H1 (cell line): ENCODE data around the gene FAAH. TPM values are rescaled to one million over a fixed set of nuclear protein-coding genes. Genes with fewer than 3 reads are reported as not detected.

Source experiments
- CTCF ChIA-PET: fragments of 300-600 bp; sonication (Branson Sonifier 250); formaldehyde crosslinking; loops from one replicate; lab custom pipeline; 2021; ENCODE audit not compliant: partially characterized antibody; lab: Charles Lee
- POLR2A ChIA-PET: fragments of 300-600 bp; sonication (Branson Sonifier 250); formaldehyde crosslinking; loops from one replicate; lab custom pipeline; 2021; ENCODE audit warnings: inconsistent platforms; ENCODE audit not compliant: partially characterized antibody; lab: Charles Lee
- DNase-seq, 2 experiments: peaks; one replicate each; pipeline versions ENCODE4 v3.0.0 to v3.0.0-alpha.2; 2010 to 2022; ENCODE audit warnings: low spot score in 2 of 2, low read depth in 1 of 2, mixed read lengths in 1 of 2
- FAIRE-seq: peaks from 2 replicates; lab custom pipeline; 2011; peaks lifted over from hg19 to GRCh38; lab: Jason Lieb, UNC
- H2AFZ ChIP-seq: 2 replicates; pipeline ENCODE4 v1.8.1; 2012; ENCODE audit warnings: low read length, inconsistent platforms
- H2AK5ac ChIP-seq: 2 replicates; pipeline ENCODE4 v1.6.1; 2013; ENCODE audit warnings: low read depth, low read length
- H2BK120ac ChIP-seq: replicated peaks from 2 replicates; pipeline ENCODE3; 2013; ENCODE audit warnings: low read depth, low read length, inconsistent platforms
- H2BK12ac ChIP-seq: 2 replicates; pipeline ENCODE4 v1.6.1; 2013; ENCODE audit warnings: low read depth, low read length
- H2BK15ac ChIP-seq: 2 replicates; pipeline ENCODE4 v1.6.1; 2013; ENCODE audit warnings: low read length
- H2BK20ac ChIP-seq: 2 replicates; pipeline ENCODE4 v1.6.1; 2013; ENCODE audit warnings: low read length
- H2BK5ac ChIP-seq: 2 replicates; pipeline ENCODE4 v1.6.1; 2013; ENCODE audit warnings: low read depth, low read length
- H3K14ac ChIP-seq: 2 replicates; pipeline ENCODE4 v1.6.1; 2013; ENCODE audit warnings: inconsistent platforms; ENCODE audit not compliant: insufficient read length
- H3K18ac ChIP-seq: 2 replicates; pipeline ENCODE4 v1.6.1; 2013; ENCODE audit warnings: low read length; ENCODE audit errors: extremely low read depth
- H3K23ac ChIP-seq: 2 replicates; pipeline ENCODE4 v1.6.1; 2013; ENCODE audit warnings: inconsistent platforms; ENCODE audit not compliant: insufficient read length
- H3K23me2 ChIP-seq: 2 replicates; pipeline ENCODE4 v1.6.1; 2013; ENCODE audit warnings: low read depth, low read length
- H3K27ac ChIP-seq: 2 replicates; pipeline ENCODE4 v1.6.1; 2011; ENCODE audit warnings: low read depth, low read length, inconsistent platforms
- H3K27me3 ChIP-seq, 4 experiments: replicated peaks in 1 of 4; 1 replicate in 1 of 4; 2 replicates in 3 of 4; pipeline versions ENCODE4 v1.6.1 to v1.8.1; 2011 to 2013; ENCODE audit warnings: low read length in 3 of 4, mild to moderate bottlenecking in 3 of 4, inconsistent platforms in 2 of 4, mixed read lengths in 2 of 4, moderate library complexity in 1 of 4; ENCODE audit not compliant: control insufficient read depth in 3 of 4, insufficient read depth in 3 of 4; ENCODE audit errors: extremely low read depth in 1 of 4
- H3K36me3 ChIP-seq, 4 experiments: 2 replicates each; pipeline versions ENCODE4 v1.6.1 to v1.8.1; 2011 to 2013; ENCODE audit warnings: mild to moderate bottlenecking in 4 of 4, low read length in 3 of 4, moderate library complexity in 2 of 4, control low read depth in 1 of 4, inconsistent platforms in 1 of 4; ENCODE audit not compliant: insufficient read depth in 4 of 4, control insufficient read depth in 2 of 4
- H3K4ac ChIP-seq: replicated peaks from 2 replicates; pipeline ENCODE3; 2013; ENCODE audit warnings: low read length, low read depth, mixed read lengths, inconsistent platforms; ENCODE audit not compliant: insufficient read length
- H3K4me1 ChIP-seq, 4 experiments: replicated peaks in 1 of 4; 1 replicate in 1 of 4; 2 replicates in 3 of 4; pipeline versions ENCODE4 v1.6.1 to v1.8.1; 2011 to 2013; ENCODE audit warnings: low read length in 3 of 4, inconsistent platforms in 2 of 4, mixed read lengths in 1 of 4; ENCODE audit not compliant: insufficient read depth in 4 of 4, control insufficient read depth in 3 of 4
- H3K4me2 ChIP-seq, 2 experiments: 2 replicates each; pipeline versions ENCODE4 v1.6.1 to v1.8.1; 2011 to 2013; ENCODE audit warnings: low read depth in 2 of 2, low read length in 2 of 2, control low read depth in 1 of 2, inconsistent platforms in 1 of 2, mild to moderate bottlenecking in 1 of 2; ENCODE audit not compliant: insufficient read depth in 1 of 2
- H3K4me3 ChIP-seq, 4 experiments: fragments of 200-600, 300-600 bp in 1 of 4; sonication (generic), shearing (Covaris generic), sonication (Bioruptor Twin) in 1 of 4; 2 replicates each; pipeline versions ENCODE4 v1.5.1 to v1.8.1; 2011 to 2016; ENCODE audit warnings: low read length in 4 of 4, low read depth in 3 of 4, control low read depth in 2 of 4, inconsistent platforms in 2 of 4, mild to moderate bottlenecking in 2 of 4, mixed read lengths in 1 of 4, moderate library complexity in 1 of 4; ENCODE audit not compliant: insufficient read depth in 2 of 4; ENCODE audit errors: extremely low read depth in 1 of 4
- H3K56ac ChIP-seq: replicated peaks from 2 replicates; pipeline ENCODE3; 2013; ENCODE audit warnings: low read depth, mild to moderate bottlenecking, mixed read lengths, low read length, inconsistent platforms; ENCODE audit not compliant: insufficient read length
- H3K79me1 ChIP-seq: 2 replicates; pipeline ENCODE4 v1.6.1; 2013; ENCODE audit warnings: low read depth, low read length, control low read depth
- H3K79me2 ChIP-seq, 2 experiments: 2 replicates each; pipeline versions ENCODE4 v1.6.1 to v1.8.1; 2012 to 2013; ENCODE audit warnings: low read length in 2 of 2, mild to moderate bottlenecking in 2 of 2, inconsistent platforms in 1 of 2; ENCODE audit not compliant: insufficient read depth in 2 of 2, control insufficient read depth in 1 of 2
- H3K9ac ChIP-seq, 4 experiments: replicated peaks in 1 of 4; 1 replicate in 1 of 4; 2 replicates in 3 of 4; pipeline versions ENCODE4 v1.6.1 to v1.8.1; 2011 to 2013; ENCODE audit warnings: low read depth in 3 of 4, low read length in 3 of 4, control low read depth in 2 of 4, mild to moderate bottlenecking in 2 of 4, moderate library complexity in 2 of 4, inconsistent platforms in 1 of 4; ENCODE audit errors: extremely low read depth in 1 of 4
- H3K9me3 ChIP-seq, 2 experiments: 2 replicates each; pipeline versions ENCODE4 v1.6.1 to v1.8.1; 2012 to 2013; ENCODE audit warnings: mild to moderate bottlenecking in 2 of 2, moderate library complexity in 2 of 2, control low read depth in 1 of 2, inconsistent platforms in 1 of 2, low read depth in 1 of 2, low read length in 1 of 2, mixed read lengths in 1 of 2; ENCODE audit not compliant: insufficient read depth in 2 of 2
- H4K20me1 ChIP-seq, 2 experiments: replicated peaks in 1 of 2; 2 replicates each; pipeline versions ENCODE3 to v1.8.1; 2011 to 2013; ENCODE audit warnings: inconsistent platforms in 2 of 2, low read length in 2 of 2, mild to moderate bottlenecking in 1 of 2; ENCODE audit not compliant: insufficient read depth in 2 of 2, control insufficient read depth in 1 of 2
- H4K5ac ChIP-seq: 2 replicates; pipeline ENCODE4 v1.6.1; 2013; ENCODE audit warnings: low read length, low read depth, mixed read lengths, inconsistent platforms; ENCODE audit not compliant: insufficient read length
- H4K8ac ChIP-seq: 2 replicates; pipeline ENCODE4 v1.8.0; 2013; ENCODE audit warnings: mild to moderate bottlenecking, moderate library complexity, low read length, inconsistent platforms; ENCODE audit not compliant: insufficient read depth; ENCODE audit errors: extremely low read depth
- H4K91ac ChIP-seq: replicated peaks from 2 replicates; pipeline ENCODE3; 2013; ENCODE audit warnings: low read length, mixed read lengths, inconsistent platforms; ENCODE audit not compliant: insufficient read length
- NANOG ChIP-seq: IDR thresholded peaks from 2 replicates; pipeline ENCODE4 v1.6.1; 2011; ENCODE audit warnings: low read length, low read depth, mild to moderate bottlenecking, inconsistent platforms; ENCODE audit not compliant: insufficient read depth, poor library complexity, severe bottlenecking
- POLR2A ChIP-seq, 2 experiments: IDR thresholded peaks; 1 replicate in 1 of 2; 2 replicates in 1 of 2; pipeline ENCODE4 v1.6.1; 2011; ENCODE audit warnings: low read depth in 2 of 2, low read length in 2 of 2, mild to moderate bottlenecking in 2 of 2; ENCODE audit errors: control extremely low read depth in 1 of 2
- WGBS, 2 experiments: shearing (Covaris generic) in 1 of 2; methylation state at CpG; one replicate each; pipeline versions ENCODE4 v1.1.6 to v1.1.7; 2013 to 2015; ENCODE audit warnings: low lambda C conversion rate in 2 of 2, mixed read lengths in 2 of 2, inconsistent platforms in 1 of 2, low coverage in 1 of 2, missing lambda C conversion rate in 1 of 2; ENCODE audit not compliant: insufficient replicate concordance in 2 of 2, insufficient coverage in 1 of 2, insufficient read length in 1 of 2; ENCODE audit errors: extremely low coverage in 1 of 2, missing lambda C conversion rate in 1 of 2; 5-methylcytosine and 5-hydroxymethylcytosine counted together
- polyA plus RNA-seq, 7 experiments: library from polyadenylated mRNA; depleted of rRNA in 3 of 7; stranded (reverse) in 5 of 7; unstranded in 2 of 7; fragments of >200 nt in 5 of 7; fragments of 200-250 nt in 2 of 7; gene quantifications; 1 replicate in 5 of 7; 2 replicates in 1 of 7; 4 replicates in 1 of 7; pipeline versions ENCODE4 v1.2.1 to v1.2.3, GENCODE V29; 2011 to 2013; ENCODE audit warnings: missing spikeins in 2 of 7, mixed read lengths in 2 of 7
- total RNA-seq: library from RNA; stranded (reverse); fragmentation: NEBNext Ultra II Directional; extraction: Animal tissue kit (Norgen Biotek cat#: 25700); gene quantifications from 2 replicates; pipeline ENCODE4 v1.2.1, GENCODE V29; 2021

The FAAH gene
- total and polyA plus RNA-seq, 2 of the 8 experiments (the other 6 are each of a cell fraction or from before 2014, with no cell fraction given) = 41.2 to 47.3 TPM

- 94% methylated on average over 4 of the region's 4 CpGs; no CpG with 5 or more reads in 1 of the 2 experiments for WGBS, 2 experiments
Measured at GRCh38 chr1:46420533-46420915, 26.4 kb downstream of the FAAH start.

More at GRCh38 chr1:46420533-46420915, 26.4 kb downstream of the FAAH start:
- no peaks in the 10 kb centered on the region for H3K9me3 ChIP-seq
- H2BK120ac ChIP-seq = no peak overlapping the region
- no peak overlapping the region for H3K56ac ChIP-seq
- no peaks in the 10 kb centered on the region; a peak in 1 of 7 replicates for H3K27me3 ChIP-seq
- FAIRE-seq (no peak), DNase-seq (no peak)
- no peak overlapping the region for H3K4ac ChIP-seq
- H3K79me1 ChIP-seq = no peaks in the 10 kb centered on the region
- H2BK5ac ChIP-seq = no peak overlapping the region
- no peaks in the 10 kb centered on the region for H3K23me2 ChIP-seq
- no peak overlapping the region for H3K18ac ChIP-seq
- TF ChIP-seq NANOG (no peak), POLR2A (IDR thresholded peaks at IDR 0.05; ENCODE audit: control extremely low read depth in 1 of 2, low read depth in 2 of 2, low read length in 2 of 2) (0 out of 3 replicates have a peak, but pooled peaks of 1 of the 2 experiments have one; percentile 25)
- H3K4me1 ChIP-seq = no peaks in the 10 kb centered on the region
- ChIA-PET POLR2A (interaction anchor here (1.5 to 11.1 kb wide), 6 partner anchors 8 to 27 kb away, joined by 3 to 80 read pairs (median 6); no protein-coding TSS in a partner anchor), CTCF (interaction anchor here (0.7 to 27.2 kb wide), 4 partner anchors 9 to 107 kb away, joined by 3 to 513 read pairs (median 258); no protein-coding TSS in a partner anchor)
- H4K20me1 ChIP-seq = no peaks in the 10 kb centered on the region
- no peak overlapping the region for H3K23ac ChIP-seq
- no peak overlapping the region for H4K8ac ChIP-seq
- no peaks in the 10 kb centered on the region for H3K79me2 ChIP-seq
- H3K9ac ChIP-seq = no peak overlapping the region
- 0 out of 2 replicates have a peak overlapping the region, but pooled peaks have one; percentile 39 for H2AK5ac ChIP-seq
- no peak overlapping the region for H4K91ac ChIP-seq
- H3K14ac ChIP-seq = no peak overlapping the region
- no peak overlapping the region for H2BK20ac ChIP-seq
- H2AFZ ChIP-seq = no peak overlapping the region
- no peak overlapping the region for H3K27ac ChIP-seq
- no peak overlapping the region for H4K5ac ChIP-seq
- H2BK12ac ChIP-seq = no peak overlapping the region
- no peaks in the 10 kb centered on the region for H3K36me3 ChIP-seq
- H3K4me2 ChIP-seq = no peak overlapping the region
- no peak overlapping the region for H3K4me3 ChIP-seq
- H2BK15ac ChIP-seq = no peak overlapping the region
